Neural progenitor cell (in vitro differentiated cells): ENCODE data around the gene POP4. TPM values are rescaled to one million over a fixed set of nuclear protein-coding genes. Genes with fewer than 3 reads are reported as not detected.
A peak's percentile ranks its signal among the peaks of the same experiment; 100 is the strongest.

Experiments used
- DNase-seq: peaks from one replicate; pipeline ENCODE4 v3.0.0-alpha.2; 2016; ENCODE audit warnings: low spot score
- H2AFZ ChIP-seq: fragments of 200-600 bp; sonication (generic); replicated peaks from 2 replicates; pipeline ENCODE4 v1.6.1; 2016; ENCODE audit warnings: antibody characterized with exemption
- H3F3A ChIP-seq: fragments of 200-600 bp; sonication (generic); 2 replicates; pipeline ENCODE4 v1.6.1; 2016; ENCODE audit warnings: antibody characterized with exemption, low read depth
- H3K27ac ChIP-seq: fragments of 200-600 bp; sonication (generic); 2 replicates; pipeline ENCODE4 v1.5.1; 2016; ENCODE audit warnings: mild to moderate bottlenecking
- H3K27me3 ChIP-seq: fragments of 200-600 bp; sonication (generic); 2 replicates; pipeline ENCODE4 v1.6.1; 2016; ENCODE audit warnings: mild to moderate bottlenecking, moderate library complexity
- H3K36me3 ChIP-seq: fragments of 200-600 bp; sonication (generic); 2 replicates; pipeline ENCODE4 v1.5.1; 2016
- H3K4me1 ChIP-seq: fragments of 200-600 bp; sonication (generic); 2 replicates; pipeline ENCODE4 v1.6.1; 2016; ENCODE audit warnings: mixed run types
- H3K4me2 ChIP-seq: fragments of 200-600 bp; sonication (generic); 2 replicates; pipeline ENCODE4 v1.6.1; 2016
- H3K4me3 ChIP-seq: fragments of 200-600 bp; sonication (generic); 2 replicates; pipeline ENCODE4 v1.5.1; 2016
- H3K79me2 ChIP-seq: fragments of 200-600 bp; sonication (generic); 2 replicates; pipeline ENCODE4 v1.6.1; 2016; ENCODE audit warnings: low read depth
- H3K9ac ChIP-seq: fragments of 200-600 bp; sonication (generic); 2 replicates; pipeline ENCODE4 v1.6.1; 2016
- H3K9me3 ChIP-seq: fragments of 200-600 bp; sonication (generic); 2 replicates; pipeline ENCODE4 v1.5.1; 2016; ENCODE audit warnings: low read depth
- H4K20me1 ChIP-seq: fragments of 200-600 bp; sonication (generic); 2 replicates; pipeline ENCODE4 v1.6.1; 2016; ENCODE audit warnings: low read depth
- H3K27ac Mint-ChIP-seq: 3 replicates; pipeline ENCODE4 v1.8.0; 2021; ENCODE audit warnings: mixed read lengths
- H3K27me3 Mint-ChIP-seq: 2 replicates; pipeline ENCODE4 v1.8.0; 2022; ENCODE audit warnings: low read depth, mild to moderate bottlenecking, inconsistent platforms, moderate library complexity, mixed read lengths; ENCODE audit not compliant: insufficient read depth
- H3K36me3 Mint-ChIP-seq: 3 replicates; pipeline ENCODE4 v1.8.0; 2021; ENCODE audit warnings: mixed read lengths
- H3K4me1 Mint-ChIP-seq: 3 replicates; pipeline ENCODE4 v1.8.0; 2021; ENCODE audit warnings: mixed read lengths
- H3K4me3 Mint-ChIP-seq: 3 replicates; pipeline ENCODE4 v1.8.0; 2021; ENCODE audit warnings: mild to moderate bottlenecking, moderate library complexity, mixed read lengths
- H3K9me3 Mint-ChIP-seq: 3 replicates; pipeline ENCODE4 v1.8.0; 2020; ENCODE audit warnings: mixed read lengths
- CTCF ChIP-seq: fragments of 200-600 bp; sonication (generic); IDR thresholded peaks from 2 replicates; pipeline ENCODE4 v1.5.1; 2017; ENCODE audit warnings: antibody characterized with exemption, mild to moderate bottlenecking
- EZH2 ChIP-seq: fragments of 200-600 bp; sonication (generic); IDR thresholded peaks from 2 replicates; pipeline ENCODE4 v1.6.1; 2017; ENCODE audit warnings: antibody characterized with exemption, mild to moderate bottlenecking, moderate library complexity
- EZH2phosphoT487 ChIP-seq: fragments of 200-600 bp; sonication (generic); IDR thresholded peaks from 2 replicates; pipeline ENCODE4 v1.6.1; 2017; ENCODE audit warnings: antibody characterized with exemption
- total RNA-seq: library from RNA; depleted of rRNA; stranded (reverse); fragments of >200 nt; gene quantifications from 2 replicates; pipeline ENCODE4 v1.2.3, GENCODE V29; 2015; ENCODE audit warnings: low replicate concordance

POP4 gene
- total RNA-seq, 1 donor from 2014 or later: 77.8 TPM

GRCh38 chr19:29623726-29624488 lies 17.8 kb downstream of the POP4 start:
- Histone ChIP-seq H3K4me3 (no peak overlapping the region), H3K36me3 (no peaks in the 10 kb centered on the region), H3K27me3 (no peaks in the 10 kb centered on the region), H3K9me3 (no peaks in the 10 kb centered on the region), H2AFZ (no peak overlapping the region), H3K9ac (no peak overlapping the region), H3F3A (peaks cover 21% of the 10 kb centered on the region), H4K20me1 (no peaks in the 10 kb centered on the region), H3K4me2 (no peak overlapping the region), H3K27ac (no peak overlapping the region), H3K4me1 (peaks cover 7% of the 10 kb centered on the region), H3K79me2 (no peaks in the 10 kb centered on the region)
- H3K36me3 Mint-ChIP-seq: no peaks in the 10 kb centered on the region
- no peak for DNase-seq
- H3K4me3 Mint-ChIP-seq: peak overlapping the region; percentile 38
- H3K27ac Mint-ChIP-seq: peak overlapping the region; percentile 81
- no peaks in the 10 kb centered on the region for H3K9me3 Mint-ChIP-seq
- peaks cover 27% of the 10 kb centered on the region for H3K4me1 Mint-ChIP-seq
- H3K27me3 Mint-ChIP-seq: peaks cover 13% of the 10 kb centered on the region
- TF ChIP-seq EZH2: no peak
- TF ChIP-seq CTCF: no peak
- TF ChIP-seq EZH2phosphoT487: no peak

- Histone ChIP-seq H3K79me2 (no peaks in the 10 kb centered on the region), H4K20me1 (no peaks in the 10 kb centered on the region), H3K4me2 (peak overlapping the region; percentile 40), H3K4me3 (no peak overlapping the region), H3K9ac (no peak overlapping the region), H3F3A (peaks cover 21% of the 10 kb centered on the region), H3K9me3 (no peaks in the 10 kb centered on the region), H3K36me3 (no peaks in the 10 kb centered on the region), H3K27ac (peak overlapping the region; percentile 65), H3K4me1 (peaks cover 7% of the 10 kb centered on the region), H2AFZ (no peak overlapping the region), H3K27me3 (no peaks in the 10 kb centered on the region)
- TF ChIP-seq EZH2phosphoT487 (no peak), EZH2 (no peak), CTCF (no peak)
- Mint-ChIP-seq H3K9me3 (no peaks in the 10 kb centered on the region), H3K27me3 (peaks cover 13% of the 10 kb centered on the region), H3K27ac (peak overlapping the region; percentile 18), H3K4me3 (peak overlapping the region; percentile 38), H3K4me1 (peaks cover 27% of the 10 kb centered on the region), H3K36me3 (no peaks in the 10 kb centered on the region)
- no peak for DNase-seq
These were observed 18.6 kb downstream of the POP4 start for GRCh38 chr19:29624489-29625185.

- Mint-ChIP-seq H3K27me3 (peaks cover 13% of the 10 kb centered on the region), H3K36me3 (no peaks in the 10 kb centered on the region), H3K4me3 (peak overlapping the region; percentile 55), H3K27ac (peak overlapping the region; percentile 18), H3K9me3 (no peaks in the 10 kb centered on the region), H3K4me1 (peaks cover 27% of the 10 kb centered on the region)
- Histone ChIP-seq H3K4me1 (peaks cover 7% of the 10 kb centered on the region), H3K27ac (peak overlapping the region; percentile 65), H3K27me3 (no peaks in the 10 kb centered on the region), H3K36me3 (no peaks in the 10 kb centered on the region), H3K4me3 (no peak overlapping the region), H3F3A (peaks cover 21% of the 10 kb centered on the region), H3K9me3 (no peaks in the 10 kb centered on the region), H3K4me2 (peak overlapping the region; percentile 40), H4K20me1 (no peaks in the 10 kb centered on the region), H3K79me2 (no peaks in the 10 kb centered on the region), H2AFZ (no peak overlapping the region), H3K9ac (no peak overlapping the region)
- peak; percentile 76 for DNase-seq
- TF ChIP-seq EZH2phosphoT487: no peak
- TF ChIP-seq EZH2: no peak
- TF ChIP-seq CTCF: no peak
These were observed 19.1 kb downstream of the POP4 start for GRCh38 chr19:29625186-29625651.
